Measurements from ENCODE around the gene FXYD6. TPM values are rescaled to one million over a fixed set of nuclear protein-coding genes. Genes with fewer than 3 reads are reported as not detected.
A peak's percentile ranks its signal among the peaks of the same experiment; 100 is the strongest.

FXYD6 gene
- total RNA-seq, 1 experiment from 2014 or later: 12.2 TPM

DNA sequence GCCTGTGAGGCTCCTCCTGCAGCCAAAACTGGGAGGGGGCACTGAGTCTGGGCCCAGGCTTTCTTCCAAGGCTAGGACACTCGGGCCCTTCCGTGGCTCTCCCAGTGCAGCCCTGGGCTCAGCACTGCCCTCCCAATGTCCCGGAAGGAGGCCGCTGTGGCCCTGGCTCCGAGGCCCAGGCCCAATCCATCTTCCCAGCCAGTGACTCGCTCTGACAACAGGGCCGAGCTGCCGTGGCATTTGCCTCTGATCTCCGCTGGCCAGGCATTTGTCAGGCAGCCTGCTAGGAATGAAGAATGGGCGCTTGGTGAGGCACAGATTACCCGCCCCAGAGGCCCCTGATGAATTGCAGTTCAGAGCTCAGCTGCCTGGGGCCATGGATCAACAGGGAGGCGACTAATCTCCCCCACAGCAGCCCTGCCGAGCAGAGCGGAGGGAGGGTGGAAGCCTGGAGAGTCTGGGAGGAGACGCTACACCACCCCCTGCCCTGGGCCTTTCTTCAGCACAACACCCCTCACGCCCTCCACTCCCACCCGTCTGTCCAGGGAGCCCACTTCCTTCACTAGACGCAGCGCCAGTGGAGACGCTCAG lies 60.2 kb downstream of the FXYD6 start:
- TF ChIP-seq, protein P1, sequence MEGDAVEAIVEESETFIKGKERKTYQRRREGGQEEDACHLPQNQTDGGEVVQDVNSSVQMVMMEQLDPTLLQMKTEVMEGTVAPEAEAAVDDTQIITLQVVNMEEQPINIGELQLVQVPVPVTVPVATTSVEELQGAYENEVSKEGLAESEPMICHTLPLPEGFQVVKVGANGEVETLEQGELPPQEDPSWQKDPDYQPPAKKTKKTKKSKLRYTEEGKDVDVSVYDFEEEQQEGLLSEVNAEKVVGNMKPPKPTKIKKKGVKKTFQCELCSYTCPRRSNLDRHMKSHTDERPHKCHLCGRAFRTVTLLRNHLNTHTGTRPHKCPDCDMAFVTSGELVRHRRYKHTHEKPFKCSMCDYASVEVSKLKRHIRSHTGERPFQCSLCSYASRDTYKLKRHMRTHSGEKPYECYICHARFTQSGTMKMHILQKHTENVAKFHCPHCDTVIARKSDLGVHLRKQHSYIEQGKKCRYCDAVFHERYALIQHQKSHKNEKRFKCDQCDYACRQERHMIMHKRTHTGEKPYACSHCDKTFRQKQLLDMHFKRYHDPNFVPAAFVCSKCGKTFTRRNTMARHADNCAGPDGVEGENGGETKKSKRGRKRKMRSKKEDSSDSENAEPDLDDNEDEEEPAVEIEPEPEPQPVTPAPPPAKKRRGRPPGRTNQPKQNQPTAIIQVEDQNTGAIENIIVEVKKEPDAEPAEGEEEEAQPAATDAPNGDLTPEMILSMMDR (conservative IDR thresholded peaks at IDR 0.05; ENCODE audit: low read depth, low read length): no peak
- no peak for TF ChIP-seq EZH2 (IDR thresholded peaks at IDR 0.05; ENCODE audit: borderline replicate concordance, low read depth, low read length, poor library complexity, severe bottlenecking)
- CTCF ChIA-PET: interaction anchor here (2.9 to 4.4 kb wide), 3 partner anchors 9 to 390 kb away, joined by 28 to 41 read pairs (median 40); no protein-coding TSS in a partner anchor
- H3K36me3 ChIP-seq (ENCODE audit: insufficient read depth, low read length, poor library complexity, severe bottlenecking): no peaks in the 10 kb centered on the region
- H3K9me3 ChIP-seq (ENCODE audit: low read depth, low read length, poor library complexity, severe bottlenecking): no peaks in the 10 kb centered on the region
- intact Hi-C loops (cut with micrococcal nuclease; ENCODE audit: unreplicated experiment): loop anchor here (2.0 to 5.0 kb wide), 2 partner anchors 389 to 584 kb away; partner anchors contain the start of genes PCSK7 and RNF214
- H3K27ac ChIP-seq (ENCODE audit: low read depth, low read length, poor library complexity, severe bottlenecking): no peak overlapping the region
- POLR2A ChIA-PET (ENCODE audit: low non-redundant PET): no interaction called here
- peak; percentile 54 for DNase-seq (ENCODE audit: low spot score)
- peaks cover 35% of the 10 kb centered on the region for H3K4me1 ChIP-seq (ENCODE audit: insufficient read depth, low read length, poor library complexity, severe bottlenecking)
- no TSS peak for BruUV-seq (replicated peaks)
- no peak overlapping the region for H3K4me3 ChIP-seq (ENCODE audit: low read depth, low read length, poor library complexity, severe bottlenecking)
- H3K27me3 ChIP-seq (replicated peaks; ENCODE audit: insufficient read depth, low read depth, low read length, poor library complexity): no peaks in the 10 kb centered on the region

DNA sequence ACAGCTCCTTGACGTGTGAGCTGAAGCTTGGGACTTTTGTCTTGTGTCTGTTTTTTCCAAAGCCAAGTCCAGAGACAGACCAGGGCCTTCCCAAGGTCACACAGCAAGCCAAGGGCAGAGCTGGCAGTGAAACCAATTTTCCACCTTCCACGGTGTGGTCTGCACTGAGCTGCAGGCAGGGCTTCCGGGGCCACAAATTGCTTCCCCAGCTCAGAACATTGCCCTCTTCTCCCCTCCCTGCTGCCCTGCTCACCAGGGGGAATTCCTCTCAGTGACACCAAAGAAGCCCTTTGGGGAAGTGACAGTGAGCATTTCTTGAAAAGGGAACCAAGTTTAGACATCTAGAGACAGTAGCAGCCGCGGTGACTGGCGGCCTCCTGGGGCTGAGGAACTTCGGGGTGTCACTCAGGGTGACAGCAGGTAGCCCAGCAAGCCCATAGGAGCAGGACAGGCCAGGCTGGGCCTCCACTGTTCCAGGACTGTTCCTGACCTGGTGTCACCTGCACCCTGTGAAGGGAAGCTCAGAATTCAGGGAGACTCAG lies 61.1 kb downstream of the FXYD6 start:
- ChIA-PET POLR2A (ENCODE audit: low non-redundant PET) (interaction anchor here (0.5 kb wide), 1 partner anchor 186 kb away, joined by 3 read pairs; no protein-coding TSS in a partner anchor), CTCF (interaction anchor here (1.0 to 3.7 kb wide), 3 partner anchors 8 to 389 kb away, joined by 3 to 40 read pairs (median 28); no protein-coding TSS in a partner anchor)
- no peak for DNase-seq (ENCODE audit: low spot score)
- no peaks in the 10 kb centered on the region for H3K9me3 ChIP-seq (ENCODE audit: low read depth, low read length, poor library complexity, severe bottlenecking)
- H3K4me1 ChIP-seq (ENCODE audit: insufficient read depth, low read length, poor library complexity, severe bottlenecking): peaks cover 35% of the 10 kb centered on the region
- no peaks in the 10 kb centered on the region for H3K36me3 ChIP-seq (ENCODE audit: insufficient read depth, low read length, poor library complexity, severe bottlenecking)
- TF ChIP-seq EZH2 (IDR thresholded peaks at IDR 0.05; ENCODE audit: borderline replicate concordance, low read depth, low read length, poor library complexity, severe bottlenecking): no peak
- TF ChIP-seq, protein P1 (conservative IDR thresholded peaks at IDR 0.05; ENCODE audit: low read depth, low read length): no peak
- no peak overlapping the region for H3K27ac ChIP-seq (ENCODE audit: low read depth, low read length, poor library complexity, severe bottlenecking)
- no TSS peak for BruUV-seq (replicated peaks)
- H3K27me3 ChIP-seq (replicated peaks; ENCODE audit: insufficient read depth, low read depth, low read length, poor library complexity): no peaks in the 10 kb centered on the region
- no peak overlapping the region for H3K4me3 ChIP-seq (ENCODE audit: low read depth, low read length, poor library complexity, severe bottlenecking)
- intact Hi-C loops (cut with micrococcal nuclease; ENCODE audit: unreplicated experiment): loop anchor here (5.0 kb wide), 1 partner anchor 583 kb away; the partner anchor contains the start of genes PCSK7 and RNF214

DNA sequence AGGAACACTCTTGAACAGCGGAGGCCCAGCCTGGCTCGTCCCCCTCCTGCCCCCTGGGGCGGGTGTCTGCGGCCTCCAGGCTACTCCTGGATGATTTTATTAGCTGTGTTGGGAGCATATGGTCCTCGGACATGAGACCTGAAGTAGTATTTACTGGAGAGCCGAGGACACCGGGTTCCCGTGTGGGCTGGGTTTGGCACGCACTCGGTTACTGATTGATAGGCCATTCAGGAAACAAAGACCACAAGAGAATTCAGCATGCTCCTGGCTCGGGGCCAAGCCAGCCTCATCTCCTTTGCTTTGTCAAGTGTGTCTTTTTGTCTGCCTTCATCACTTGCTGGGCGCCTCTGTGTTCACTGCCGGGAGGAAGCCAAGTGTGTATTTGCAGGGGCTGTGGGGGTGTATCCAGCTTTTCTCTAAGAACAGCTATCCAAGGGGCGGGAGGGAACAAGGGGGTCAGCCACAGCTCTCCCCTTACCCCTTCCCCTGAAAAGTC lies 61.6 kb downstream of the FXYD6 start:
- no peak overlapping the region for H3K27ac ChIP-seq (ENCODE audit: low read depth, low read length, poor library complexity, severe bottlenecking)
- CTCF ChIA-PET: interaction anchor here (1.0 to 3.7 kb wide), 2 partner anchors 132 to 388 kb away, joined by 3 to 40 read pairs; no protein-coding TSS in a partner anchor
- BruUV-seq (replicated peaks): no TSS peak
- no peaks in the 10 kb centered on the region for H3K9me3 ChIP-seq (ENCODE audit: low read depth, low read length, poor library complexity, severe bottlenecking)
- H3K4me3 ChIP-seq (ENCODE audit: low read depth, low read length, poor library complexity, severe bottlenecking): no peak overlapping the region
- intact Hi-C loops (cut with micrococcal nuclease; ENCODE audit: unreplicated experiment): loop anchor here (5.0 kb wide), 1 partner anchor 583 kb away; the partner anchor contains the start of genes PCSK7 and RNF214
- DNase-seq (ENCODE audit: low spot score): peak; percentile 91
- H3K4me1 ChIP-seq (ENCODE audit: insufficient read depth, low read length, poor library complexity, severe bottlenecking): peaks cover 36% of the 10 kb centered on the region
- POLR2A ChIA-PET (ENCODE audit: low non-redundant PET): no interaction called here
- no peak for TF ChIP-seq EZH2 (IDR thresholded peaks at IDR 0.05; ENCODE audit: borderline replicate concordance, low read depth, low read length, poor library complexity, severe bottlenecking)
- TF ChIP-seq, protein P1 (conservative IDR thresholded peaks at IDR 0.05; ENCODE audit: low read depth, low read length): no peak
- H3K27me3 ChIP-seq (replicated peaks; ENCODE audit: insufficient read depth, low read depth, low read length, poor library complexity): no peaks in the 10 kb centered on the region
- no peaks in the 10 kb centered on the region for H3K36me3 ChIP-seq (ENCODE audit: insufficient read depth, low read length, poor library complexity, severe bottlenecking)

Measured in A673 (cell line).